Measurements from ENCODE around the gene HSPA8. TPM values are rescaled to one million over a fixed set of nuclear protein-coding genes. Genes with fewer than 3 reads are reported as not detected.

Gene HSPA8
- total and polyA plus RNA-seq, 2 of the 13 experiments (the other 11 are each of a cell fraction or from before 2014, with no cell fraction given), result 936 to 2,151 TPM

DNA sequence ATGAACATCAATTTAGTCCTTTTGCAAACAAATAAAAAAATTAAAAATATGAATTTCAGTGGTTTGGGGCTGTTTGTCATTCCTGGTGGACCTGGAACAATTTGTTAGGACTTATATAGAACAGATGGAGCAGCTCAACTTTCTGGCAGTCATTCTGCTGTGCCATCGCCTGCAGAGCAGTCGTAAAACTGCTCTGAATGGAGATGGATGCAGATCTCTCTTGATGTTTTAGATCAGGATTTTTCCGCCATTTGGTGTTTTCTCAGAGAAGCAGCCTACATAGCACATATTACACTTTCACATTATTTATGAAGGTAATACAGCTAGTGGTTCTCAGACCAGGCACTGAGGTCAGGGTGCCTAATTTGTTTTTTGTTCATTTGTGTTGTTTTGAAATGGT is 31.8 kb upstream of the HSPA8 start:
- no peaks in the 10 kb centered on the region for H3K4me1 ChIP-seq (ENCODE audit: insufficient read depth, low read length)
- H3K4me2 ChIP-seq (ENCODE audit: low read depth, low read length), result no peak overlapping the region
- TF ChIP-seq, protein P1, sequence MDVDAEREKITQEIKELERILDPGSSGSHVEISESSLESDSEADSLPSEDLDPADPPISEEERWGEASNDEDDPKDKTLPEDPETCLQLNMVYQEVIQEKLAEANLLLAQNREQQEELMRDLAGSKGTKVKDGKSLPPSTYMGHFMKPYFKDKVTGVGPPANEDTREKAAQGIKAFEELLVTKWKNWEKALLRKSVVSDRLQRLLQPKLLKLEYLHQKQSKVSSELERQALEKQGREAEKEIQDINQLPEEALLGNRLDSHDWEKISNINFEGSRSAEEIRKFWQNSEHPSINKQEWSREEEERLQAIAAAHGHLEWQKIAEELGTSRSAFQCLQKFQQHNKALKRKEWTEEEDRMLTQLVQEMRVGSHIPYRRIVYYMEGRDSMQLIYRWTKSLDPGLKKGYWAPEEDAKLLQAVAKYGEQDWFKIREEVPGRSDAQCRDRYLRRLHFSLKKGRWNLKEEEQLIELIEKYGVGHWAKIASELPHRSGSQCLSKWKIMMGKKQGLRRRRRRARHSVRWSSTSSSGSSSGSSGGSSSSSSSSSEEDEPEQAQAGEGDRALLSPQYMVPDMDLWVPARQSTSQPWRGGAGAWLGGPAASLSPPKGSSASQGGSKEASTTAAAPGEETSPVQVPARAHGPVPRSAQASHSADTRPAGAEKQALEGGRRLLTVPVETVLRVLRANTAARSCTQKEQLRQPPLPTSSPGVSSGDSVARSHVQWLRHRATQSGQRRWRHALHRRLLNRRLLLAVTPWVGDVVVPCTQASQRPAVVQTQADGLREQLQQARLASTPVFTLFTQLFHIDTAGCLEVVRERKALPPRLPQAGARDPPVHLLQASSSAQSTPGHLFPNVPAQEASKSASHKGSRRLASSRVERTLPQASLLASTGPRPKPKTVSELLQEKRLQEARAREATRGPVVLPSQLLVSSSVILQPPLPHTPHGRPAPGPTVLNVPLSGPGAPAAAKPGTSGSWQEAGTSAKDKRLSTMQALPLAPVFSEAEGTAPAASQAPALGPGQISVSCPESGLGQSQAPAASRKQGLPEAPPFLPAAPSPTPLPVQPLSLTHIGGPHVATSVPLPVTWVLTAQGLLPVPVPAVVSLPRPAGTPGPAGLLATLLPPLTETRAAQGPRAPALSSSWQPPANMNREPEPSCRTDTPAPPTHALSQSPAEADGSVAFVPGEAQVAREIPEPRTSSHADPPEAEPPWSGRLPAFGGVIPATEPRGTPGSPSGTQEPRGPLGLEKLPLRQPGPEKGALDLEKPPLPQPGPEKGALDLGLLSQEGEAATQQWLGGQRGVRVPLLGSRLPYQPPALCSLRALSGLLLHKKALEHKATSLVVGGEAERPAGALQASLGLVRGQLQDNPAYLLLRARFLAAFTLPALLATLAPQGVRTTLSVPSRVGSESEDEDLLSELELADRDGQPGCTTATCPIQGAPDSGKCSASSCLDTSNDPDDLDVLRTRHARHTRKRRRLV (CRISPR knock-in tag; IDR thresholded peaks at IDR 0.05), result no peak
- FAIRE-seq (no peak), ATAC-seq (no peak), DNase-seq (ENCODE audit: low spot score) (no peak)
- no peaks in the 10 kb centered on the region for H3K36me3 ChIP-seq (replicated peaks in 1 of 2; ENCODE audit: control insufficient read depth in 1 of 2, insufficient read depth in 2 of 2, low read length in 2 of 2)
- intact Hi-C loops (cut with micrococcal nuclease; ENCODE audit: unreplicated experiment) (no loop called here), in situ Hi-C loops (cut with HindIII; ENCODE audit: extremely low pct_ligation_motif_present, low pct_unique_long_range_greater_than_20kb) (no loop called here)
- no peaks in the 10 kb centered on the region for H4K20me1 ChIP-seq (ENCODE audit: insufficient read depth, low read length)
- BruUV-seq (replicated peaks), result no TSS peak
- no peak overlapping the region for H2AFZ ChIP-seq (ENCODE audit: low read length)
- H3K9me3 ChIP-seq (ENCODE audit: low read length), result no peaks in the 10 kb centered on the region
- H3K27me3 ChIP-seq (ENCODE audit: control insufficient read depth in 1 of 2, insufficient read depth in 2 of 2, low read length in 2 of 2), result no peaks in the 10 kb centered on the region
- ChIA-PET CTCF (ENCODE audit: low intra/inter-chr PET ratio, low total read pairs) (no interaction called here), POLR2A (no interaction called here)
- H3K79me2 ChIP-seq (ENCODE audit: insufficient read depth, low read length), result no peaks in the 10 kb centered on the region
- no peak overlapping the region for H3K4me3 ChIP-seq (replicated peaks in 1 of 3; ENCODE audit: insufficient read depth in 1 of 3, low read depth in 2 of 3, low read length in 3 of 3)
- H3K9ac ChIP-seq (ENCODE audit: insufficient read depth, low read depth, low read length), result no peak overlapping the region
- no peak overlapping the region for H3K27ac ChIP-seq (ENCODE audit: extremely low read length, insufficient read depth, low read length)
- WGBS (ENCODE audit: low lambda C conversion rate), result 87% methylated on average over 3 of the region's 3 CpGs

DNA sequence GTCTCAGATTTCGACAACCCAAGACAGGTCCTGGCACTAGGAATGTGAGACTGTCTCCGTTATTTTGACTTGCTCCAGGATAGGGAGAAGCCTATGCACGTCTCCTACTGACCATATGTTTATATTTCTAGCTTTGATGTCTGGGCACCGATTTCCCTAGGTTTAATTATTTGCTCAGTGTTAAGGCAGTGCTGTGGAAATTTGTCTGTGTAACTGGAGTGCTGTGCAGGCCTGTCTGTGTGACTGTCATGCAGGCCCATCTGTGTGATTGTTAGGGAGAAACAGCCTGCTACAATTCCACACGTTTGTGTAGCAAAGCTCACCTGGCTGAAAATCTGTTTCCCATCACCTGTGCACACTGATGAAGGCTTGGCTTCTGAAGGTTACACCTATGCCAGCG is 29.6 kb upstream of the HSPA8 start:
- Histone ChIP-seq H3K36me3 (replicated peaks in 1 of 2; ENCODE audit: control insufficient read depth in 1 of 2, insufficient read depth in 2 of 2, low read length in 2 of 2) (no peaks in the 10 kb centered on the region), H3K9me3 (ENCODE audit: low read length) (no peaks in the 10 kb centered on the region), H2AFZ (ENCODE audit: low read length) (no peak overlapping the region), H3K9ac (ENCODE audit: insufficient read depth, low read depth, low read length) (no peak overlapping the region), H3K27ac (ENCODE audit: extremely low read length, insufficient read depth, low read length) (no peak overlapping the region), H3K27me3 (ENCODE audit: control insufficient read depth in 1 of 2, insufficient read depth in 2 of 2, low read length in 2 of 2) (no peaks in the 10 kb centered on the region), H3K4me2 (ENCODE audit: low read depth, low read length) (no peak overlapping the region), H4K20me1 (ENCODE audit: insufficient read depth, low read length) (no peaks in the 10 kb centered on the region), H3K4me1 (ENCODE audit: insufficient read depth, low read length) (no peaks in the 10 kb centered on the region), H3K4me3 (replicated peaks in 1 of 3; ENCODE audit: insufficient read depth in 1 of 3, low read depth in 2 of 3, low read length in 3 of 3) (no peak overlapping the region), H3K79me2 (ENCODE audit: insufficient read depth, low read length) (no peaks in the 10 kb centered on the region)
- ATAC-seq (no peak), FAIRE-seq (no peak), DNase-seq (ENCODE audit: low spot score) (no peak)
- CTCF ChIA-PET (ENCODE audit: low intra/inter-chr PET ratio, low total read pairs), result no interaction called here
- intact Hi-C loops (cut with micrococcal nuclease; ENCODE audit: unreplicated experiment), result no loop called here
- POLR2A ChIA-PET, result no interaction called here
- in situ Hi-C loops (cut with HindIII; ENCODE audit: extremely low pct_ligation_motif_present, low pct_unique_long_range_greater_than_20kb), result no loop called here
- 18% methylated on average over 6 of the region's 6 CpGs for WGBS (ENCODE audit: low lambda C conversion rate)
- BruUV-seq (replicated peaks), result no TSS peak
- TF ChIP-seq, protein P2, sequence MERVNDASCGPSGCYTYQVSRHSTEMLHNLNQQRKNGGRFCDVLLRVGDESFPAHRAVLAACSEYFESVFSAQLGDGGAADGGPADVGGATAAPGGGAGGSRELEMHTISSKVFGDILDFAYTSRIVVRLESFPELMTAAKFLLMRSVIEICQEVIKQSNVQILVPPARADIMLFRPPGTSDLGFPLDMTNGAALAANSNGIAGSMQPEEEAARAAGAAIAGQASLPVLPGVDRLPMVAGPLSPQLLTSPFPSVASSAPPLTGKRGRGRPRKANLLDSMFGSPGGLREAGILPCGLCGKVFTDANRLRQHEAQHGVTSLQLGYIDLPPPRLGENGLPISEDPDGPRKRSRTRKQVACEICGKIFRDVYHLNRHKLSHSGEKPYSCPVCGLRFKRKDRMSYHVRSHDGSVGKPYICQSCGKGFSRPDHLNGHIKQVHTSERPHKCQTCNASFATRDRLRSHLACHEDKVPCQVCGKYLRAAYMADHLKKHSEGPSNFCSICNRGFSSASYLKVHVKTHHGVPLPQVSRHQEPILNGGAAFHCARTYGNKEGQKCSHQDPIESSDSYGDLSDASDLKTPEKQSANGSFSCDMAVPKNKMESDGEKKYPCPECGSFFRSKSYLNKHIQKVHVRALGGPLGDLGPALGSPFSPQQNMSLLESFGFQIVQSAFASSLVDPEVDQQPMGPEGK (CRISPR knock-in tag; IDR thresholded peaks at IDR 0.05), result no peak
- no peak for TF ChIP-seq SMARCE1 (IDR thresholded peaks at IDR 0.05; ENCODE audit: borderline replicate concordance)
- no peak for TF ChIP-seq NCOA5 (CRISPR knock-in tag; IDR thresholded peaks at IDR 0.05)
- no peak for TF ChIP-seq SRSF1 (optimal IDR thresholded peaks at IDR 0.05; ENCODE audit: low read depth, low read length)
- no peak for TF ChIP-seq CC2D1A (CRISPR knock-in tag; IDR thresholded peaks at IDR 0.05)
- TF ChIP-seq SRSF4 (IDR thresholded peaks at IDR 0.05; ENCODE audit: low read depth, low read length, poor library complexity, severe bottlenecking), result no peak
- no peak for TF ChIP-seq GATA4 (IDR thresholded peaks at IDR 0.05; ENCODE audit: borderline replicate concordance, low read depth)
- TF ChIP-seq FOXJ3 (CRISPR knock-in tag; IDR thresholded peaks at IDR 0.05; ENCODE audit: borderline replicate concordance), result no peak
- no peak for TF ChIP-seq PTBP1 (IDR thresholded peaks at IDR 0.05; ENCODE audit: low read depth, low read length, poor library complexity, severe bottlenecking)
- no peak for TF ChIP-seq ESRRA (CRISPR knock-in tag; IDR thresholded peaks at IDR 0.05; ENCODE audit: low read depth)
